Astrocyte of the cerebellum (primary cell): ENCODE data around the gene ZSCAN12.
"Not testable (repeated sequence)": the region's sequence is repeated elsewhere in the genome, so short reads cannot be mapped to it uniquely, and the experiment has no call there.

Experiments used
- DNase-seq: peaks from one replicate; pipeline ENCODE4 v3.0.0-alpha.2; 2011; ENCODE audit warnings: low read depth
- H3K4me3 ChIP-seq: 2 replicates; pipeline ENCODE4 v1.5.1; 2011; ENCODE audit warnings: mild to moderate bottlenecking, low read depth, low read length, moderate library complexity
- CTCF ChIP-seq: IDR thresholded peaks from 2 replicates; pipeline ENCODE4 v1.5.1; 2012; ENCODE audit warnings: low read length, low read depth, moderate library complexity, mild to moderate bottlenecking; ENCODE audit errors: missing control alignments
- in situ Hi-C: cut with HindIII; loops from 2 replicates; pipeline ENCODE4 v1.10.0; 2017; ENCODE audit warnings: low sequenced_read_pairs

ZSCAN12 gene

DNA sequence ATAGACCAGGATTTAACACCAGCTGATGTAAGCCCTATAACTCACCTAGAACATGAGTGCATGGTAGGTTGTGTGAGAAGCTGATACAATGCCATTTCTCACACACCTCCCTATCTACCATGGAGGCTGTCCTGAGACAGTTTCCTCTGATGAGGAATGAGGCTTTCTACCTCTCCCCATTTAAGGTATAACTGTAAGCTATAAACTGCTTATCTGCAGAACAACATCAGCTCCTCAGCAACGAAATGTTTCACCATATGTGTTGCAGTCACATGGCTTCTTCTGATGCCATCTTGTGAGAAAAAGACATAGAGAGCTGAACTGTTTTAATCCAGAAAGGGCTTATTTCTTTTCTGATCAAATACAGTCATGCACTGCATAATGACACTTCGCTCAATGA lies 29.1 kb downstream of the ZSCAN12 start:
- in situ Hi-C loops: no loop called here
- no peak for DNase-seq
- no peak overlapping the region for H3K4me3 ChIP-seq
- TF ChIP-seq CTCF: no peak

DNA sequence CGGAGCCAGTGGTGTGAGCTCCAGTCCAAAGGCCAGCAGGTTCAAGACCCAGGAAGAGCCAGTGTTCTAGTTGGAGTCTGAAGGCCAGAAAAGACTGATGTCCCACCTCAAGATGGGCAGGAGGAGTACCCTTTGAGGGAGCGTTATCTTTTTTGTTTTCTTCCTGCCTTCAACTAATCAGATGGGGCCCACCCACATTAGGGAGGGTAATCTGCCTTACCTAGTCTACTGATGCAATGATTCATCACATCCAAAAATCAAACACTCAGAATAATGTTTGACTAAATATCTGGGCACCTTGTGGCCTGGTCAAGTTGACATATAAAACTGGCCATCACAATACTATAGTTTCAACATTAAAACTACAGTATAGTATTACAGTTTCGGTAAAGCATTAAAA lies 30.1 kb downstream of the ZSCAN12 start:
- H3K4me3 ChIP-seq: no peak overlapping the region
- DNase-seq: no peak
- in situ Hi-C loops: no loop called here
- no peak for TF ChIP-seq CTCF

DNA sequence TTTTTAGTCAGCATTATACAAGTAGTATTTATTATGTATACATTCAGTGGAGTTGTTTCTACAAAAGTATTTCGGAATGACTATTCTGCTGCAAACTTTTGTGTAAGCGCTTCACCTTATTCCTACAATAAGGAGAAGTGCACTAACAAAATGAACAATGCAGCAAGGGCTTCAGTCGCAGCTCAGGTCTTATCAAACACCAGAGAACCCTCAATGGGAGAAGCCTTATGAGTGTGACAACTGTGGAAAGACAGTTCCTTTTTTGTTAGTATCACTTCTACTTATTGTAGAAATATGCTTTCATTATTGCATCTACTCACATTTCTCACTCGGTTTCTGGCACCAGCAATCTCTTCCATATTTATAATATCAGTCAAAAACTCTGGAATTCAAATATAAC lies 31.0 kb downstream of the ZSCAN12 start:
- in situ Hi-C loops: no loop called here
- no peak for DNase-seq
- TF ChIP-seq CTCF: no peak
- no peak overlapping the region for H3K4me3 ChIP-seq

- in situ Hi-C loops: not testable (repeated sequence)
Observed at GRCh38 chr6:28365590-28365989, 34.0 kb downstream of the ZSCAN12 start.

GRCh38 chr6:28360961-28361360 lies 38.6 kb downstream of the ZSCAN12 start:
- in situ Hi-C loops: no loop called here
- H3K4me3 ChIP-seq: no peak overlapping the region
- no peak for DNase-seq
- TF ChIP-seq CTCF: no peak

More at GRCh38 chr6:28365590-28365989, 34.0 kb downstream of the ZSCAN12 start:
- not testable (repeated sequence) for H3K4me3 ChIP-seq, DNase-seq

DNA sequence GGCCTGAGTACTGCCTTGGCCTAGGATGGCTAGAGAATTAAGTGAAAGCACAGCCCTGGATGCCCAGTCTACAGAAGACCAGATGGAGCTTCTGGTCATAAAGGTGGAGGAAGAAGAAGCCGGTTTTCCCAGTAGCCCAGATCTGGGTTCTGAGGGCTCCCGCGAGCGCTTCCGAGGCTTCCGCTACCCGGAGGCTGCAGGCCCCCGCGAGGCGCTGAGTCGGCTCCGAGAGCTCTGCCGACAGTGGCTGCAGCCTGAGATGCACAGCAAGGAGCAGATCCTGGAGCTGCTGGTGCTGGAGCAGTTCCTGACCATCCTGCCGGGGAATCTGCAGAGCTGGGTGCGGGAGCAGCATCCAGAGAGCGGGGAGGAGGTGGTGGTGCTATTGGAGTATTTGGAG lies 40.0 kb downstream of the ZSCAN12 start:
- in situ Hi-C loops, H3K4me3 ChIP-seq, DNase-seq: not testable (repeated sequence)

- no peak for DNase-seq
- no peak for TF ChIP-seq CTCF
- in situ Hi-C loops: no loop called here
Observed at GRCh38 chr6:28357036-28357435, 42.5 kb downstream of the ZSCAN12 start.

DNA sequence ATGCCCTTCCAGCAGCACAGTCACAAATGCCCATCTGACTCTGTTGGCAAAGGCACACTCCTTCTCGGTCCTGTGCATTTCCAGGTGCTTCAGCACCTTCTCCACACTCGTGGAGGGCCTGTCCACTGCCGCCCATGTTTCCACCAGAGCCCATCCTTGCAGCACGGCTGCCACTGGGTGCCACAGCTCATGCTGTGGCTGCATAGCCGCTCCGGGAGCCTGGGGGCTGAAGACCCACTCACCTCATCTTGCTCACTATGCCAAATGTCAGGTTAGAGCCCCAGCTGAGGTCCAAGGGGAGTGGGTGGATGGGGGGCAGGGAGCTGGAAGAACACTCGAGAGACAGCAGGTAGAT lies 42.9 kb downstream of the ZSCAN12 start:
- DNase-seq: no peak
- in situ Hi-C loops: no loop called here
- no peak for TF ChIP-seq CTCF
- no peak overlapping the region for H3K4me3 ChIP-seq

More at GRCh38 chr6:28357036-28357435, 42.5 kb downstream of the ZSCAN12 start:
- H3K4me3 ChIP-seq: no peak overlapping the region
